HUES48 (cell line): ENCODE results near the gene PCP4.

ENCODE experiments used
- H3K27ac ChIP-seq: one replicate; pipeline ENCODE4 v1.7.0; 2013; ENCODE audit warnings: low read depth, low read length, inconsistent platforms
- H3K27me3 ChIP-seq: 2 replicates; pipeline ENCODE4 v1.6.1; 2013; ENCODE audit warnings: mild to moderate bottlenecking, low read length; ENCODE audit not compliant: control insufficient read depth, insufficient read depth
- H3K36me3 ChIP-seq: 2 replicates; pipeline ENCODE4 v1.6.1; 2013; ENCODE audit warnings: low read length; ENCODE audit not compliant: control insufficient read depth, insufficient read depth
- H3K4me1 ChIP-seq: 2 replicates; pipeline ENCODE4 v1.6.1; 2013; ENCODE audit warnings: mild to moderate bottlenecking, low read length; ENCODE audit not compliant: control insufficient read depth, insufficient read depth
- H3K4me3 ChIP-seq: 2 replicates; pipeline ENCODE4 v1.5.1; 2013; ENCODE audit warnings: mild to moderate bottlenecking, low read depth, low read length
- H3K9ac ChIP-seq: 2 replicates; pipeline ENCODE4 v1.6.1; 2013; ENCODE audit warnings: mild to moderate bottlenecking, low read depth, low read length, moderate library complexity
- H3K9me3 ChIP-seq: 2 replicates; pipeline ENCODE4 v1.6.1; 2013; ENCODE audit warnings: low read length; ENCODE audit not compliant: control insufficient read depth, insufficient read depth

PCP4 gene

GRCh38 chr21:39863111-39863510, 4.1 kb upstream of the PCP4 start:
- H3K36me3 ChIP-seq, result no peaks in the 10 kb centered on the region
- no peak overlapping the region for H3K27ac ChIP-seq

GRCh38 chr21:39866093-39866492, 1.1 kb upstream of the PCP4 start:
- Histone ChIP-seq H3K36me3 (no peaks in the 10 kb centered on the region), H3K27ac (no peak overlapping the region), H3K9ac (no peak overlapping the region), H3K4me1 (no peaks in the 10 kb centered on the region), H3K27me3 (peaks cover 6% of the 10 kb centered on the region; the same call in 1 of the 2 replicates), H3K9me3 (no peaks in the 10 kb centered on the region), H3K4me3 (no peak overlapping the region)

More at GRCh38 chr21:39863111-39863510, 4.1 kb upstream of the PCP4 start:
- H3K27me3 ChIP-seq, result peaks cover 6% of the 10 kb centered on the region; the same call in 1 of the 2 replicates
- H3K4me1 ChIP-seq, result no peaks in the 10 kb centered on the region
- no peak overlapping the region for H3K4me3 ChIP-seq
- no peak overlapping the region for H3K9ac ChIP-seq
- 0 out of 2 replicates have a peak, but pooled peaks cover 3% of the 10 kb centered on the region for H3K9me3 ChIP-seq

- Histone ChIP-seq H3K4me3 (no peak overlapping the region), H3K27ac (no peak overlapping the region), H3K27me3 (peaks cover 6% of the 10 kb centered on the region; the same call in 1 of the 2 replicates), H3K36me3 (no peaks in the 10 kb centered on the region), H3K9ac (no peak overlapping the region), H3K4me1 (no peaks in the 10 kb centered on the region), H3K9me3 (no peaks in the 10 kb centered on the region)
Measured at GRCh38 chr21:39869141-39869818, 2.0 kb downstream of the PCP4 start.

DNA sequence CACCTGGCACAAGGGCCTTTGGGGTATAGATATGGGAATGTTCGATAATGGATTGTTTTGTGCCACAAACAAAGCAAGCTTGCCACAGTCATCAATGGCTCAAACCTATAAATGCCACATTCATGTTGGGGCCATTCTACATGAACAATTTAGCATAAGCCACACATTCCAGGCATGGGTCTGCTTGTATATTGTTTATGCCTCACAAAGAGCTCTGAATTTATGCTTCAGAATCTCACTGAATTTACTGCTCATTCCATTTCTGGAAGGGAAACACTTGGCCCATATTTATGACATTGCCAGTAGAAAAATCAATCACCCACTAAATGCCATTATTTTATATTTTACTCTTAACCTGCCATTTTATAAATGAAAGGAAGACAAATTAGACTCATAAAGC, 6.4 kb downstream of the PCP4 start:
- no peaks in the 10 kb centered on the region for H3K9me3 ChIP-seq
- no peaks in the 10 kb centered on the region for H3K27me3 ChIP-seq
- H3K9ac ChIP-seq, result no peak overlapping the region
- H3K36me3 ChIP-seq, result no peaks in the 10 kb centered on the region
- H3K4me1 ChIP-seq, result no peaks in the 10 kb centered on the region
- H3K4me3 ChIP-seq, result no peak overlapping the region
- no peak overlapping the region for H3K27ac ChIP-seq

GRCh38 chr21:39874206-39874605, 7.0 kb downstream of the PCP4 start:
- Histone ChIP-seq H3K4me1 (no peaks in the 10 kb centered on the region), H3K9ac (no peak overlapping the region), H3K27me3 (no peaks in the 10 kb centered on the region), H3K36me3 (no peaks in the 10 kb centered on the region), H3K9me3 (no peaks in the 10 kb centered on the region), H3K27ac (no peak overlapping the region), H3K4me3 (no peak overlapping the region)

DNA sequence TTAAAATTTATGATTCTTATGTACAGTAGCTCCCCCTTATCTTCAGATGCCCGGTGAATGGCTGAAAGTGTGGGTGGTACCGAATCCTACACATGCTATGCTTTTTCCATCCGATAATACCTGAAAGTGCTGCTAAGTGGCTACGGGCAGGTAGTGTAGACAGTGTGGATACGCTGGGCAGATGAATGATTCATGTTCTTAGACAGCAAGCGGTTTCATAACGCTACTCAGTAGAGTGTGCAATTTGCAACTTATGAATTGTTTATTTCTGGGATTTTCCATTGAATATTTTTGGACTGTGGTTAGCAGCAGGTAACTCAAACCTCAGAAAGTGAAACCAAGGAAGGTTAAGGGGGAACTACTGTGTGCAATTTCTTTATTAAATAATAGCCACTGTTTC, 7.5 kb downstream of the PCP4 start:
- Histone ChIP-seq H3K27ac (no peak overlapping the region), H3K4me1 (no peaks in the 10 kb centered on the region), H3K9ac (no peak overlapping the region), H3K27me3 (no peaks in the 10 kb centered on the region), H3K36me3 (no peaks in the 10 kb centered on the region), H3K9me3 (no peaks in the 10 kb centered on the region), H3K4me3 (no peak overlapping the region)

DNA sequence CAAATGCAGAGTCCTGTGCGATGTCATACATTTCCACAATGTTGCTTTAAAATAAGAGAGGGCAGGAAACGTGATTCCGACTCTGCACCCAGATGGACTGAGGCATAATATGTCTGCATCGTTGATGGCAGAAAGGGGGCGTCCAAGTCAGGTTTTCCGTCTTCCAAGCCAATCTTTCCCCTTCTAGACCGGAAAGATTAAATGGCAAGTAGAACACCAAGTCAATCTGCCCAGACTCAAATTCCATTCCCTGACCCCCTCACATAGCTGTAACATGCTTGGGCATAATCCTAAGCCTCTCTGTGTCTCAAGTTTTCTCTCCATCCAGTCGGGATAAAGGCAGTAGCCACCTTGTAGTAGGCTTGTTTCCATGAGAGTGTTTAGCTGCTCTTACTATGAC, 14.4 kb downstream of the PCP4 start:
- H3K4me1 ChIP-seq, result no peaks in the 10 kb centered on the region
- no peaks in the 10 kb centered on the region for H3K36me3 ChIP-seq
- H3K9me3 ChIP-seq, result no peaks in the 10 kb centered on the region
- no peak overlapping the region for H3K27ac ChIP-seq
- no peaks in the 10 kb centered on the region for H3K27me3 ChIP-seq
- H3K4me3 ChIP-seq, result no peak overlapping the region
- H3K9ac ChIP-seq, result no peak overlapping the region

GRCh38 chr21:39882151-39882838, 15.1 kb downstream of the PCP4 start:
- H3K9ac ChIP-seq, result no peak overlapping the region
- no peaks in the 10 kb centered on the region for H3K9me3 ChIP-seq
- H3K27me3 ChIP-seq, result no peaks in the 10 kb centered on the region
- no peak overlapping the region for H3K27ac ChIP-seq
- no peaks in the 10 kb centered on the region for H3K36me3 ChIP-seq
- H3K4me3 ChIP-seq, result no peak overlapping the region
- H3K4me1 ChIP-seq, result no peaks in the 10 kb centered on the region

DNA sequence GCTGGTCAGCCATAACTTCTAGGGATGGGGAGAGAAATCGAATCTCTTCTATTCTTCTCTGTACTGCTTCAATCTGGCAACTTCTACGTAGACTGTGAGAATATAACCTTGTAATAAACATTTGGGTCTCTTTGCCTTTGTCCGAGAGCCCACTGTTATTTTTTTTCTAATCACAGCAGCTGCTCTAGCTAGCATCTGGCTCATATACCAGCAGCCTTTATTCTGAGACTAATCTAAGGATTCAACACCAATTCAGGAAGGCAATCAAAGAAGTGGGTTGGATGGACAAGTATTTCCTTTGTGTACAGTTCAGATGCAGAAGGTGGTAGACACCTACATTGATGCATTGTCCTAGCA, 15.6 kb downstream of the PCP4 start:
- Histone ChIP-seq H3K9ac (no peak overlapping the region), H3K4me1 (no peaks in the 10 kb centered on the region), H3K36me3 (no peaks in the 10 kb centered on the region), H3K4me3 (no peak overlapping the region), H3K9me3 (no peaks in the 10 kb centered on the region), H3K27ac (no peak overlapping the region), H3K27me3 (no peaks in the 10 kb centered on the region)

GRCh38 chr21:39885119-39885848, 18.0 kb downstream of the PCP4 start:
- no peak overlapping the region for H3K27ac ChIP-seq
- H3K4me3 ChIP-seq, result no peak overlapping the region
- no peaks in the 10 kb centered on the region for H3K4me1 ChIP-seq
- no peaks in the 10 kb centered on the region for H3K27me3 ChIP-seq
- no peaks in the 10 kb centered on the region for H3K9me3 ChIP-seq
- H3K9ac ChIP-seq, result no peak overlapping the region
- H3K36me3 ChIP-seq, result no peaks in the 10 kb centered on the region

GRCh38 chr21:39888848-39889247, 21.6 kb downstream of the PCP4 start:
- Histone ChIP-seq H3K4me3 (no peak overlapping the region), H3K36me3 (no peaks in the 10 kb centered on the region), H3K27me3 (no peaks in the 10 kb centered on the region), H3K9ac (no peak overlapping the region), H3K4me1 (no peaks in the 10 kb centered on the region), H3K9me3 (no peaks in the 10 kb centered on the region), H3K27ac (no peak overlapping the region)
